NCI-H2227 (cell line): ENCODE data around the gene EVI5.
"Not testable (repeated sequence)": the region's sequence is repeated elsewhere in the genome, so short reads cannot be mapped to it uniquely, and the experiment has no call there.

ENCODE experiments used
- DNase-seq: peaks from one replicate; lab custom pipeline; 2025; ENCODE audit not compliant: unreplicated experiment; lab: John Stamatoyannopoulos, UW

EVI5 gene

DNA sequence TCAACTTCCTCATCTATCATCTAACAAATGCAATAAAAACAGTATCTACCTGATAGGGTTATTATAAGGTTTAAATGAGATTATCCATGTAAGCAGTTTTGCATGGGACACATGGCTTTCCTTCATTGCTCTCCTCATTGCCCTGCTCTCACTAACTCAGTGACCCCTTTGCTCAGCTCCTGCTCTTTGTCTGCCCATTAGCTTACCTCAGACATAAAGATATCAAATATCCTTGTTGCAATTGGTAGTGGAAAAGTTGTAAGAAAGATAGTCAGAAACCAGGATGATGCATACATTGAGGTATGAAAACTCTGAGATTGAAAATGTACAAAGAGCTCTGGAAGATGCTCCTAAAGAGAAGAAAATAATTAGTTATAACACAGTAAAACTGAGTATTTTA is 89.8 kb downstream of the EVI5 start:
- no peak for DNase-seq

DNA sequence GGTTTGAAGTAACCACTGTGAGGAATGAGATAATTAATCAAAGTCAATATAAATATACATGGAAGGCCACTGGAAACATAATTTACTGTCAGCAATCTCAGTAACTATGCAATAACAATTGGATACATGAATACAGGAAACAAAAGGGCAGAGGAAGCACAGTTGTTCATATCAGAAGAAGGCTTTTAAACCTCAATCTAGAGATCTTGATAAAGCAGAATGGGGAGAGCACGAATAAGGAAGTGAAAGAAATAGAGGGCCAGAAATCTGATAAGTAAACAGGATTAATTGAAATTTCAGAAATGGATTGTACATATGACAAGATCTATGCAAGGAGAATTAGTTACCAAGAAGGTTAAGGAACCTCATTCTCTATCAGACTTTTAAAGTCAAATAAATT is 93.0 kb downstream of the EVI5 start:
- DNase-seq = no peak

DNA sequence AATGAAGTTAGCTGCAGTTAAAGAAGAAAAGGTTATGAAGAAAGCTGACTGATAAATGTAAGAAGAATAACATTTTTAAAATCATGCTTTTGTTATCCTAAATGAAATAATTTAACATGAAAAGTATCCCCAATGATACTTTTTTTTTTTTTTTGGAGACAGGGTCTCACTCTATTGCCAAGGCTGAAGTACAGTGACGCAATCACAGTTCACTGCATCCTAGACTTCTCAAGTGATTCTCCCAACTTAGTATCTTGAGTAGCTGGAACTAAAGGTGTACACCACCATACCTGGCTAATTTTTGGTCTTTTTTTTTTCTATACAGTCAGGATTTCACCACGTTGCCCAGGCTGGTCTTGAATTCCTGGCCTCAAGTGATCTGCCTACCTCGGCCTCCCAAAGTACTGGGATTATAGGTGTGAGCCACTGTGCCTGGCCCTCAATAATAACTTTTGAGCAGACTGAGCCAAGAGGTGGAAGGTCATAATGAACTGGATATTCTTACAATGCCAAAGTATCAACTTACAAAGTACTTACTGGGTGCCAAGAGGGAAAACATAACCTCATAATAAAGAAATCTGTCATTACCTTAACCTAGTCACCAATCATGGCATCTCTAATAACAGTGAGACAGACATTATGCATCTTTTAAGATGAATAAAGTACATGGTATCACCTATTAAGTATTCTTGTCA is 94.5 kb downstream of the EVI5 start:
- DNase-seq = no peak

DNA sequence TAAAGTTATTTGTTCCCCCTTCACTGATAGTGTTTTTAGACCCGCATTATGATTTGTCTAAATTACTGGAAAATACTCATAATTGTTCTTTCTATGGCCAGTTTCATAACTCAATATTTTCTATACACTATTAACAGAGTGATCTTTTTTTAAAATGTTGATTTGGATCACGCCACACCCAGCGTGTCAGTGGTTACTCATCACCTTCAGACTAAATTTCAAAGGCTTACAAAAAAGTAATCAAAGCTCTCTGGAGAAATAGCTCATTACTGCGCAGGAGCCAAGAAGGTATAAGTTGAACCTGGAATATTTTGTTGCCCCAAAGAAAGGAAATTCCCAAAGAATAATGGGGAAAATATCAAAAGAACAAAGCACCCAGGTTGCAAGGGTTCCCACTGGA is 104.9 kb downstream of the EVI5 start:
- no peak for DNase-seq

DNA sequence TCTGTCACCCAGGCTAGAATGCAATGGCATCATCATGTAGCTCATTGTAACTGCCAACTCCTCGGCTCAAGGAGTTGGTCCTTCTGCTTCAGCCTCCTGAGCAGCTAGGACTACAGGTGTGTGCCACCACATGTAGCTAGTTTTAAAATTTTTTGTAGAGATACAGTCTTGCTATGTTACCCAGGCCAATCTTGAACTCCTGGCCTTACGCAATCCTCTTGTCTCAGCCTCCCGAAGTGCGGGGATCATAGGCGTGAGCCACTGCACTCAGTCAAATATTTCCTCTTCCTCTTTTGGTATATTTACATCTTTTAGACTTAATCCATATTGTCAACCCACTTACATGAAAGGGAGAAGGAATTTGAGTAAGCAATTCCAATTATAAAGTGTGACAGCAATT is 121.1 kb downstream of the EVI5 start:
- DNase-seq = no peak

DNA sequence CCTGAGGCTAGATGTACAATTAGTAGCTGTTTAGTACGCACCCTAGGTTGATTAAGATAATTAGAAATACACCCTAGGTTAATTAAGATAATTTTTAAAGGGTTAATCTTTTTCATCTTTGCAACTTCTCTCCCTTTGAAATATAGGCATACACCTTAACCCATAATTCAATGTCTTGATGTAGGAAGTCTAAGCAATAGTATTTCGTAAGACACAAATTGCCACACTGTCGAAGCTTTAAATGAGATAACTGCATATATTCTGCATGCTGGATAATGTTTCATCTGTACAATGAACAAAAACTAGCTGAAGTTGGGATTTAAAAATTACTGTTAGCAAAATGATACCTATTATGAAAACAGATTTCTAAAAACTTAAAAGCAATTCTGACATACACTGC is 122.9 kb downstream of the EVI5 start:
- no peak for DNase-seq

DNA sequence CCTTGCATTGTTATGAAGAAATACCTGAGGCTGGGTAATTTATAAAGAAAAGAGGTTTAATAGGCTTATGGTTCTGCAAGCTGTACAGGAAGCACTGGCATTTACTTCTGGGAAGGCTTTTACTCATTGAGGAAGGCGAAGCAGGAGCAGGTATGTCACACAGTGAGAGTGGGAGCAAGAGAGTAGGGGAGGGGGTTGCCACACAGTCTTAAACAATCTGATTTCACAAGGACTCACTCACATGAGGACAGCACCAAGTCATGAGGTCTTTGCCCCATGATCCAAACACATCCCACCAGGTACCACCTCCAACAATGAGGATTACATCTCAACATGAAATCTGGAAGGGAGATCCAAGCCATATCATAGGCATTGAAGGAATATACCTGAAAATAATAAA is 127.2 kb downstream of the EVI5 start:
- DNase-seq = no peak

DNA sequence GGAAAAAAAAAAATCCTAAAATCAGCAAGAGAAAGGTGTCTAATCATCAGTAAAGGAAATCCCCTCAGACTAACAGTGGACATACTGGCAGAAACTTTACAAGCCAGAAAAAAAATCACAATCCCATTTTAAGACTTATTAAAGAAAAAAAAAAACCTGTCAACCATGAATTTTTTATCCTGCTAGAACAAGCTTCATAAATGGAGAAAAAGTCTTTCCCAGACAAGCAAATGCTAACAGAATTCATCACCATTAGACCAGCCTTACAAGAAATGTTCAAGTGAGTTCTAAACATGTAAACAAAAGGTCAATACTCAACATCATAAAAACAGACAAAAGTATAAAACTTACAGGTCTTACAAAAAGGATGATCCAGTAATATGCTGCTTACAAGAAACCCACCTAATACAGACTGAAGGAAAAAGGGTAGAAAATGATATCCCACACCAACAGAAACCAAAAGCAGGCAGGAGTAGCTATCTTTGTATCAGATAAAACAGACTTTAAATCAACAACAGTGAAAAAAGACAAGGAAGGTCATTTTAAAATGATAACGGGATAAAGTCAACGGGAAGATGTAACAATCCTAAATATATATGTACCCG is 129.6 kb downstream of the EVI5 start:
- no peak for DNase-seq

DNA sequence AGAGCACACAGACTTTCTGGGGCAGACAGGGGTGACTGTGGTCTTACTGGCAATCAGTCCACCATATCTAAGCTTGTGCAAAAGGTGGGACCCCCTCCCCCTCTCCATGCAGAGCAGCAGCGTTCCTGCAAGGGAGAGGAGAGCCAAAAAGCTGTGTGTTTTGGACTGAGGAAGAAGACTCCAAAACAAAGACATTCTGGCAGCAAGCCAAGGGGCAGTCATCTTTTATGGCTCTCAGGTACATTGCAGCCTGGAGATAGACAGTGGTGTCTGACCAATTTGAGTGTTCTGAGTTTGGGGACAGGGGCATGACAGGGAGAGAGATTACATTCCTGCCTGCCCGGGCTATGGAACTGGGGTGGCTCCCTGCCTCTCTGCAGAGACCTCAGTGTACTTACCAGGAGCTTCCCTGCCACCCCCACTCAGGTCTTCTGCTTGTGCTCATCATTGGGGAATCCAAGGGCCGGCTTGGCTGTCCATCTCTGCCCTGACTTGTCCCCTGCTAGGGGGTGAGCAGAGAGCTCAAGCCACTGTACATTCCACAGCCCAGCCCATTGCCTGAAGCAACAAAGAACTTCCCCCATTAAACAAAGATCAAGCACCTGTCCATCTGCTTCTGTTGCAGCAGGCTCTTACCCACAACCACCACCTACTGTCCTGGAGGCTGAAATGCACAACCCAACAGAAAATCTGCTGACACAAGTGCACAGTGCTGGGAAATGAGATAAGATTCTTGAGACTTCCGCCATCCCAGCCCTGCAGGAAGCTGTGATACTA is 131.1 kb downstream of the EVI5 start:
- DNase-seq = no peak

DNA sequence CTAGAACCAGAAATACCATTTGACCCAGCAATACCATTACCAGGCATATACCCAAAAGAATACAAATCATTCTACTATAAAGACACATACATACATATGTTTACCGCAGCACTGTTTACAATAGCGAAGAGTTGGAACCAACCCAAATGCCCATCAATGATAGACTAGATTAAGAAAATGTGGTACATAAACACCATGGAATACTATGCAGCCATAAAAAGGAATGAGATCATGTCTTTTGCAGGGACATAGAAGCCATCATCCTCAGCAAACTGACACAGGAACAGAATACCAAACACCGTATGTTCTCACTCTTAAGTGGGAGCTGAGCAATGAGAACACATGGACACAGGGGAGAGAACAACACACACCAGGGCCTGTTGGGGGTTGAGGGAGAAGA is 144.2 kb downstream of the EVI5 start:
- not testable (repeated sequence) for DNase-seq

DNA sequence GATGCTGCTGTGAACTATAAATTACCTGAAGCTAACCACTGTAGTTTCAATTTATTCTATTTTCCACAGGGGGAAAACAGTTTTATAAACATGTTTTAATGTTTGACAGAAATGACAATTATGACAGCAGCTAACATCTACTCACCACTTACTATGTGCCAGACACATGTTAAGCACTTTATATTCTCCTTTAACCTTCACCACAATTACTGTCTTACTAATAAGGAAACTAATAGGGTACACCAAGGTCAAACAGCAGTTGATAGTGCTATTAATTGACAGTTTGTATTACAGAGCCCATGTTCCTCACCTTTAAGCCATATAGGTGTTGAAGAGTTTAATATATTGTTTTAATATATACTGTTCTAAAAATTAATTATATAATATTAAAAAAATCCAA is 146.4 kb downstream of the EVI5 start:
- no peak for DNase-seq

DNA sequence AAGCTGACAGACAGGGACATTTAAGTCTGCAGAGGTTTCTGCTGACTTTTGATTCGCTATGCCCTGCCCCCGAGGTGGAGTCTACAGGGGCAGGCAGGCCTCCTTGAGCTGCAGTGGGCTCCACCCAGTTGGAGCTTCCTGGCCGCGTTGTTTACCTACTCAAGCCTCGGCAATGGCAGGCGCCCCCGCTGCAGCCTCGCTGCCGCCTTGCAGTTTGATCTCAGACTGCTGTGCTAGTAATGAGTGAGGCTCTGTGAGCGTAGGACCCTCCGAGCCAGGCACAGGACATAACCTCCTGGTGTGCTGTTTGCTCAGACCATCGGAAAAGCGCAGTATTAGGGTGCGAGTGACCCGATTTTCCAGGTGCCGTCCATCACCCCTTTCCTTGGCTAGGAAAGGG is 149.7 kb downstream of the EVI5 start:
- DNase-seq = not testable (repeated sequence)

DNA sequence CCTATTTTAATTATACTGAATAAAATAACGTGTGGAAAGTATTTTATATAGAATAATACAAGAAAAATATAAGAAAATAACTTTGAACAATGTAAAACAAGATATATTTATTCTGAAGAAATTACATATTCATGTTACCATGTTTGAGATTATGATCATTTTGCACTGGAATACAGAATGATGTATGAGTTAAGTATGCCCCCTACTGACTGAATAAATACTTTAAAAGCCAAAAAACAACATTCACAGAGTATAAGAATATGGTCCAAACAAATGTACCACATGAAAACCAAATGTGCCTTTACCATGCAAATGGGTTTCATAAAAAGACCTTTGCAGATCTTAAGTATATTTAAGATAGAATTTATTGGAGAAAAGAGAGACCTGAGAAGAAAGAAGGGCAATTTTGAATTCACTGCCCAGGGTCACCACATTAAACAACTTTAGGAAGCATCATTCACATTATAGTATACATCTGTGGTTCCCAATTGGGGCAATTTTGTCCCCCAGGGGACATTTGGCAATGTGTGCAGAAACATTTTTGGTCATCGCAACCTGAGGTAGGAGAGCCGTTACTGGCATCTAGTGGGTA is 161.6 kb downstream of the EVI5 start:
- DNase-seq = peak; percentile 5

DNA sequence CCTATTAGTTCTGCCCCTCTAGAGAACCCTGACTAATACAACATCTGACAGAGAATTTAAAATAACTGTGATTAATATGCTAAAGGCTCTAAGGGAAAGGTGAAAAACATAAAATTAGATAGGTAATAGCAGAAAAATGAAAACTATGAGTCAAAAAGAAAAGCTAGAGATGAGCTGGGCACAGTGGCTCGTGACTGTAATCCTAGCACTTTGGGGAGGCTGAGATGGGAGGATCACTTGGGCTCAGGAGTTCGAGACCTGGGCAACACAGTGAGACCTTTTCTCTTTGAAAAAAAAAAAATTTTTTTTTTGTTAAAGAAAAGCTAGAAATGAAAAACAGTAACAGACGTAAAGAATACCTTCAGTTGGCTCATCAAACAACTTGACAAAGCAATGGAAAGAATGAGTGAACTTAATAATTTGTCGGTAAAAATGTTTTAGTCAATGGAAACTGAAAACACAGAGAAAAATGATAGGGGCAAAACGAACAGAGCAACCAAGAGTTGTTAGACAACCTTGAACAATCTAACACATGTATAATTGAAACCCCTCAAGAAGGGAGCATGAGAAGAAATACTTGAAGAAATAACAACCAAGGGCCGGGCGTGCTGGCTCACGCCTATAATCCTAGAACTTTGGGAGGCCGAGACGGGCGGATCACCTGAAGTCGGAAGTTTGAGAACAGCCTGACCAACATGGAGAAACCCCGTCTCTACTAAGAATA is 165.3 kb downstream of the EVI5 start:
- DNase-seq = no peak

DNA sequence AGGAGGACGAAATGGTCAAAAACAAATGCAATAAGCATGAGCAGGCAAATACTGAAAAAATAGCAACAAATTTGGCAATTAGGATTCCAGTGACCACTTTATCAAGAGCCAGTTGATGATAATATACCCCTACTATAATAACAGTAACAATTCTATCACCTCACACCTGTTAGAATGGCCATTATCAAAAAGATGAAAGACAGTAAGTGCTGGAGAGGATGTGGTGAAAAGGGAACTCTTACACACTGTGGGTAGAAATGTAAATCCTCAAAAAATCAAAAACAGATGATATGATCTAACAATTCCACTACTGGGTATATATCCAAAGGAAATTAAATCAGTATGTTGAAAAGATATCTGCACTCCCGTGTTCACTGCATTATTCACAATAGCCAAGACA is 183.9 kb downstream of the EVI5 start:
- DNase-seq = no peak

DNA sequence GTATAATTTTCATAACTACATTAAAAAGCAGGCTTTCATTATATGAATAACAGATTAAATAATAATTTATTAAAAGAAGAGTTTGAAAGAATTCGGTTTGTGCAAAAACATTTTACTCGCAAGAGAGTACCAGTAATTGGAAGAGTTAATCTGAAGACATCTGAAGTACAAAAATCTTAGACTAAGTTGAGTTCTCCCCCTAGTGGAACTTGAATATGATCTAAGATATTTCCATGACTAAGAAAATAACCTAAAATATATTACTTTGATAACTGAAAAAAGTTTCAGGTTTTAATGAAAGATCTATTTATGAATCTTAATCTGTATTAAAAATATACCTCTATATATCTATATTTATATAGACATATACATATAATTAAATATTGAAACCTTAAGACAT is 185.7 kb downstream of the EVI5 start:
- DNase-seq = no peak

DNA sequence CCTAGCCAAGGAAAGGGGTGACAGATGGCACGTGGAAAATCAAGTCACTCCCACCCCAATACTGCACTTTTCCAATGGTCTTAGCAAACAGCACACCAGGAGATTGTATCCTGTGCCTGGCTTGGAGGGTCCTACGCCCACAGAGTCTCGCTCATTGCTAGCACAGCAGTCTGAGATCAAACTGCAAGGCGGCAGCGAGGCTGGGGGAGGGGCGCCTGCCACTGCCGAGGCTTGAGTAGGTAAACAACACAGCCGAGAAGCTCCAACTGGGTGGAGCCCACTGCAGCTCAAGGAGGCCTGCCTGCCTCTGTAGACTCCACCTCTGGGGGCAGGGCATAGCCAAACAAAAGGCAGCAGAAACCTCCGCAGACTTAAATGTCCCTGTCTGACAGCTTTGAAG is 195.5 kb downstream of the EVI5 start:
- not testable (repeated sequence) for DNase-seq

DNA sequence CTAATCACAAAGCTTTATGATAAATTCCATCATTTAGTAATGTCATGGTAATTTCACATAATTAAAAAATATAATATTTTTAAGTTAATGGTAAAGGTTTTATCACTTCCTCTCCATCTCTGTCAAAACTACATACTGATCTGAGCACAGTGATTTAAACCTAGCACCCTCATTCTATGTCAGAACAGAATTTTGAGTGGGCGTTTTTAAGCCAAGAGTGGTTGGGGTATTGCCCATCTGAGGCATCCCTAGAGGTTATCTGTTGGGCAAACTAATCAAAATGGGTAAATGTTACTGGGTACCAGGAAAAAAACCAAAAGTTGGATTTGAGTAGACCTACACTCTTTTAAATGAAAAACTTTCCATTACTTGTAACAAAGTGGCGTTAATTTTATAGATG is 197.5 kb downstream of the EVI5 start:
- DNase-seq = no peak

DNA sequence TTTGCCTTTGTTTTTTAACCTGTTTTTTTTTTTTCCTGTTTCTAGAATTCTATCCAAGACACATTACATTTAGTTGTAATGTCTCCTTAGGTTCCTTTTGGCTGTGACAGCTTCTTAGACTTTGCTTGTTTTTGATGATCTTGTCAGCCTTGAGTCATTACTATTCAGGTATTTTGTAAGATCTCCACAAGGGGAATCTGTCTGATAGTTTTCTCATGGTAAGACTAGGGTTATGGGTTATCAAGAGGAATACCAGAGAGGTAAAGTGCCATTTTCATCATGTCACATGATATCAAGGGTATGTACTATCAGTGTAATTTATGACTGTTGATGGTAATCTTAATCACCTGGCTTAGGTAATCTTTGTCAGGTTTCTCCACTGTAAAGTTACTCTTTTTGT is 199.1 kb downstream of the EVI5 start:
- DNase-seq = no peak

DNA sequence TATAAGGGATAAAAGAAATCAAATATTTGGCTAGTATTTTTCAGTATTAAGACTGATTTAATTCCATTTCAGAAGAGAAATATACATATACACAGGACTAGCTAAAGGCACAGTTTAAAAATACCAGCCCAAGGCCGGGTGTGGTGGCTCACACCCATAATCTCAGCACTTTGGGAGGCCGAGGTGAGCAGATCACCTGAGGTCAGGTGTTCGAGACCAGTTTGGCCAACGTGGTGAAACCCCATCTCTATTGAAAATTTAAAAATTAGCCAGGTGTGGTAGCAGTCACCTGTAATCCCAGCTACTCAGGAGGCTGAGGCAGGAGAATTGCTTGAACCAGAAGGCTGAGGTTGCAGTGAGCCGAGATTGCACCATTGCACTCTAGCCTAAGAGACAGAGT is 200.1 kb downstream of the EVI5 start:
- not testable (repeated sequence) for DNase-seq
